Fibroblast of skin of right quadriceps (primary cell): Measurements from ENCODE around the gene WDR64.
"Not testable (repeated sequence)": the region's sequence is repeated elsewhere in the genome, so short reads cannot be mapped to it uniquely, and the experiment has no call there.

Experiments used
- DNase-seq: peaks from one replicate; pipeline ENCODE4 v3.0.0-alpha.2; 2013

The WDR64 gene

GRCh38 chr1:241744591-241744990, 92.5 kb downstream of the WDR64 start:
- no peak for DNase-seq

GRCh38 chr1:241747992-241748391, 95.9 kb downstream of the WDR64 start:
- no peak for DNase-seq

- DNase-seq: peak; percentile 58
These were observed 97.2 kb downstream of the WDR64 start for GRCh38 chr1:241749041-241749944.

GRCh38 chr1:241749945-241750695, 98.0 kb downstream of the WDR64 start:
- no peak for DNase-seq

GRCh38 chr1:241751524-241751923, 99.4 kb downstream of the WDR64 start:
- no peak for DNase-seq

GRCh38 chr1:241762713-241763339, 110.7 kb downstream of the WDR64 start:
- DNase-seq: no peak

- DNase-seq: no peak
These were observed 113.3 kb downstream of the WDR64 start for GRCh38 chr1:241765390-241765789.

- DNase-seq: no peak
These were observed 115.7 kb downstream of the WDR64 start for GRCh38 chr1:241767737-241768136.

- DNase-seq: no peak
These were observed 118.0 kb downstream of the WDR64 start for GRCh38 chr1:241770115-241770514.

- DNase-seq: no peak
These were observed 119.0 kb downstream of the WDR64 start for GRCh38 chr1:241771117-241771516.

GRCh38 chr1:241772932-241773500, 120.9 kb downstream of the WDR64 start:
- no peak for DNase-seq

GRCh38 chr1:241773991-241774390, 121.9 kb downstream of the WDR64 start:
- no peak for DNase-seq

GRCh38 chr1:241775021-241775420, 122.9 kb downstream of the WDR64 start:
- no peak for DNase-seq

- no peak for DNase-seq
These were observed 124.8 kb downstream of the WDR64 start for GRCh38 chr1:241776911-241777310.

GRCh38 chr1:241778117-241778516, 126.0 kb downstream of the WDR64 start:
- no peak for DNase-seq

- no peak for DNase-seq
These were observed 127.8 kb downstream of the WDR64 start for GRCh38 chr1:241779897-241780296.

GRCh38 chr1:241782396-241782795, 130.3 kb downstream of the WDR64 start:
- DNase-seq: no peak

- DNase-seq: no peak
These were observed 135.6 kb downstream of the WDR64 start for GRCh38 chr1:241787691-241788090.

GRCh38 chr1:241789061-241789460, 137.0 kb downstream of the WDR64 start:
- no peak for DNase-seq

GRCh38 chr1:241799416-241799815, 147.3 kb downstream of the WDR64 start:
- no peak for DNase-seq

GRCh38 chr1:241800640-241801039, 148.6 kb downstream of the WDR64 start:
- no peak for DNase-seq

GRCh38 chr1:241802863-241803262, 150.8 kb downstream of the WDR64 start:
- no peak for DNase-seq

- not testable (repeated sequence) for DNase-seq
These were observed 152.6 kb downstream of the WDR64 start for GRCh38 chr1:241804706-241805105.
